IMR-90 (cell line): ENCODE measurements around the gene CA4. TPM values are rescaled to one million over a fixed set of nuclear protein-coding genes. Genes with fewer than 3 reads are reported as not detected.

Experiments used
- ATAC-seq: fragments of 200-7000 bp; cut with Tn5 transposase; 2 replicates; pipeline ENCODE4 v1.9.1; 2020; ENCODE audit warnings: low read depth, mild to moderate bottlenecking, moderate library complexity
- BruUV-seq: library from RNA; stranded (reverse); fragments of 400-500 nt; replicated peaks from 2 replicates; lab custom pipeline; 2021; lab: Mats Ljungman, UMichigan
- CTCF ChIA-PET: fragments of 300-600 bp; formaldehyde crosslinking; extraction: SDS; loops from one replicate; lab custom pipeline; 2021; ENCODE audit warnings: antibody characterized with exemption; lab: Yijun Ruan, JAX
- POLR2A ChIA-PET: fragments of 300-600 bp; sonication (Branson Sonifier 250); formaldehyde crosslinking; loops from one replicate; lab custom pipeline; 2022; ENCODE audit warnings: antibody characterized with exemption; ENCODE audit not compliant: unreplicated experiment; lab: Charles Lee
- DNase-seq: peaks from one replicate; pipeline ENCODE4 v3.0.0; 2013
- H2AFZ ChIP-seq: replicated peaks from 2 replicates; pipeline ENCODE3; 2013; ENCODE audit warnings: low read length, mild to moderate bottlenecking; ENCODE audit not compliant: poor library complexity
- H2AK5ac ChIP-seq: 2 replicates; pipeline ENCODE4 v1.6.1; 2013; ENCODE audit warnings: low read depth, low read length, inconsistent platforms
- H2AK9ac ChIP-seq: replicated peaks from 2 replicates; pipeline ENCODE3; 2013; ENCODE audit warnings: mild to moderate bottlenecking, low read depth, low read length, moderate library complexity; ENCODE audit not compliant: poor library complexity
- H2BK120ac ChIP-seq: 2 replicates; pipeline ENCODE4 v1.6.1; 2013; ENCODE audit warnings: low read depth, low read length, inconsistent platforms
- H2BK15ac ChIP-seq: 3 replicates; pipeline ENCODE4 v1.6.1; 2013; ENCODE audit warnings: low read depth, low read length, inconsistent platforms
- H2BK20ac ChIP-seq: 2 replicates; pipeline ENCODE4 v1.6.1; 2013; ENCODE audit warnings: low read depth, mild to moderate bottlenecking, inconsistent platforms, low read length, moderate library complexity
- H2BK5ac ChIP-seq: 2 replicates; pipeline ENCODE4 v1.6.1; 2013; ENCODE audit warnings: mild to moderate bottlenecking, low read depth, low read length, inconsistent platforms; ENCODE audit not compliant: poor library complexity, severe bottlenecking
- H3K14ac ChIP-seq: replicated peaks from 2 replicates; pipeline ENCODE4 v1.6.1; 2013; ENCODE audit warnings: low read depth, low read length, inconsistent platforms
- H3K18ac ChIP-seq: 2 replicates; pipeline ENCODE4 v1.6.1; 2013; ENCODE audit warnings: low read depth, low read length, control low read depth
- H3K23ac ChIP-seq: 2 replicates; pipeline ENCODE4 v1.6.1; 2013; ENCODE audit warnings: low read depth, low read length, inconsistent platforms
- H3K27ac ChIP-seq: 2 replicates; pipeline ENCODE4 v1.5.1; 2013; ENCODE audit warnings: mild to moderate bottlenecking, control low read depth, low read length; ENCODE audit not compliant: insufficient read depth
- H3K27me3 ChIP-seq: 2 replicates; pipeline ENCODE4 v1.6.1; 2013; ENCODE audit warnings: low read length; ENCODE audit not compliant: control insufficient read depth, insufficient read depth
- H3K36me3 ChIP-seq: 2 replicates; pipeline ENCODE4 v1.6.1; 2013; ENCODE audit warnings: low read length, mixed read lengths; ENCODE audit not compliant: control insufficient read depth, insufficient read depth
- H3K4ac ChIP-seq: 2 replicates; pipeline ENCODE4 v1.6.1; 2013; ENCODE audit warnings: low read depth, low read length, inconsistent platforms
- H3K4me1 ChIP-seq: 2 replicates; pipeline ENCODE4 v1.6.1; 2013; ENCODE audit warnings: low read length, mixed read lengths; ENCODE audit not compliant: control insufficient read depth, insufficient read depth
- H3K4me2 ChIP-seq: 2 replicates; pipeline ENCODE4 v1.6.1; 2013; ENCODE audit warnings: low read depth, mild to moderate bottlenecking, control low read depth, low read length, moderate library complexity
- H3K4me3 ChIP-seq: 2 replicates; pipeline ENCODE4 v1.5.1; 2013; ENCODE audit warnings: low read depth, mild to moderate bottlenecking, control low read depth, low read length, moderate library complexity; ENCODE audit not compliant: insufficient read depth
- H3K56ac ChIP-seq: 2 replicates; pipeline ENCODE4 v1.6.1; 2013; ENCODE audit warnings: low read length, inconsistent platforms; ENCODE audit not compliant: insufficient read depth; ENCODE audit errors: extremely low read depth
- H3K79me1 ChIP-seq, 2 experiments: 2 replicates each; pipeline ENCODE4 v1.6.1; 2013; ENCODE audit warnings: low read length in 2 of 2, inconsistent platforms in 1 of 2, low read depth in 1 of 2
- H3K9ac ChIP-seq: 2 replicates; pipeline ENCODE4 v1.6.1; 2013; ENCODE audit warnings: low read depth, low read length, control low read depth
- H3K9me1 ChIP-seq: 2 replicates; pipeline ENCODE4 v1.6.1; 2013; ENCODE audit warnings: low read length, inconsistent platforms; ENCODE audit not compliant: insufficient read depth
- H3K9me3 ChIP-seq: 2 replicates; pipeline ENCODE4 v1.6.1; 2013; ENCODE audit warnings: low read length; ENCODE audit not compliant: control insufficient read depth, insufficient read depth
- H4K20me1 ChIP-seq: 2 replicates; pipeline ENCODE4 v1.6.1; 2013; ENCODE audit warnings: low read length, inconsistent platforms; ENCODE audit not compliant: insufficient read depth
- H4K5ac ChIP-seq: 2 replicates; pipeline ENCODE4 v1.6.1; 2013; ENCODE audit warnings: mild to moderate bottlenecking, low read depth, low read length, control low read depth
- H4K8ac ChIP-seq, 2 experiments: 2 replicates each; pipeline ENCODE4 v1.6.1; 2013; ENCODE audit warnings: low read depth in 2 of 2, low read length in 2 of 2, control low read depth in 1 of 2, inconsistent platforms in 1 of 2
- H4K91ac ChIP-seq: 2 replicates; pipeline ENCODE4 v1.6.1; 2013; ENCODE audit warnings: low read depth, low read length, inconsistent platforms; ENCODE audit not compliant: insufficient read depth
- CEBPB ChIP-seq: IDR thresholded peaks from 2 replicates; pipeline ENCODE4 v1.6.1; 2012; ENCODE audit warnings: low read depth, low read length, improper control_type of control experiment
- RCOR1 ChIP-seq: IDR thresholded peaks from 2 replicates; pipeline ENCODE4 v1.6.1; 2012; ENCODE audit warnings: mild to moderate bottlenecking, low read length, improper control_type of control experiment; ENCODE audit not compliant: insufficient replicate concordance
- WGBS, 2 experiments: methylation state at CpG; one replicate each; pipeline versions ENCODE4 v1.1.5 to v1.1.7; 2013; ENCODE audit warnings: missing lambda C conversion rate in 2 of 2; ENCODE audit not compliant: insufficient read length in 1 of 2; ENCODE audit errors: extremely low coverage in 2 of 2; 5-methylcytosine and 5-hydroxymethylcytosine counted together
- dilution Hi-C: fragments of 300-500 bp; cut with HindIII; formaldehyde crosslinking; loops from one replicate; pipeline ENCODE4 v1.14.3; 2018; ENCODE audit warnings: low sequenced_read_pairs; ENCODE audit not compliant: unreplicated experiment
- in situ Hi-C: fragments of 300-500 bp; cut with MboI; formaldehyde crosslinking; loops from 3 replicates; pipeline ENCODE4 v1.14.3; 2019; ENCODE audit warnings: low sequenced_read_pairs, inconsistent platforms, mixed read lengths
- intact Hi-C: fragments of 100-400 bp; cut with micrococcal nuclease; formaldehyde crosslinking; loops from 2 replicates; pipeline ENCODE4 v1.10.0; 2022
- polyA plus RNA-seq, 3 experiments: library from polyadenylated mRNA; depleted of rRNA; stranded (reverse); fragments of >200 nt; gene quantifications; 2 replicates each; pipeline ENCODE4 v1.2.3, GENCODE V29; 2012; ENCODE audit warnings: low replicate concordance in 1 of 3
- total RNA-seq: library from RNA; depleted of rRNA; stranded (reverse); fragments of >200 nt; gene quantifications from 2 replicates; pipeline ENCODE4 v1.2.3, GENCODE V29; 2012

Gene CA4
- total and polyA plus RNA-seq, 2 of the 4 experiments (the other 2 are of a cell fraction) = not detected

GRCh38 chr17:60141111-60142018 is 8.4 kb upstream of the CA4 start:
- Histone ChIP-seq H3K4me2 (peak overlapping the region; percentile 1; the same call in 1 of the 2 replicates), H3K9ac (peak overlapping the region; percentile 1; the same call in 1 of the 2 replicates), H2BK5ac (no peak overlapping the region), H2AK9ac (peak overlapping the region; percentile 52), H3K23ac (0 out of 2 replicates have a peak overlapping the region, but pooled peaks have one; percentile 14), H3K27ac (peak overlapping the region; percentile 14; the same call in 1 of the 2 replicates), H4K8ac (no peak overlapping the region), H3K27me3 (peaks cover 49% of the 10 kb centered on the region), H3K9me3 (no peaks in the 10 kb centered on the region), H3K9me1 (no peaks in the 10 kb centered on the region; the same call in 1 of the 2 replicates), H4K5ac (no peak overlapping the region; the same call in 1 of the 2 replicates), H3K79me1 (no peaks in the 10 kb centered on the region), H4K91ac (peak overlapping the region; percentile 24; the same call in 1 of the 2 replicates), H2BK20ac (no peak overlapping the region), H2BK120ac (no peak overlapping the region), H3K4me3 (no peak overlapping the region), H4K20me1 (no peaks in the 10 kb centered on the region), H3K4me1 (peaks cover 11% of the 10 kb centered on the region), H2AFZ (peak overlapping the region; percentile 40), H2BK15ac (no peak overlapping the region), H3K36me3 (no peaks in the 10 kb centered on the region), H3K18ac (no peak overlapping the region), H3K14ac (no peak overlapping the region), H3K56ac (no peak overlapping the region), H3K4ac (no peak overlapping the region), H2AK5ac (no peak overlapping the region)
- in situ Hi-C loops = loop anchor here (25.0 kb wide), 2 partner anchors 271 to 496 kb away; partner anchors contain the start of gene CHCT1
- ChIA-PET CTCF (interaction anchor here (0.6 to 0.7 kb wide), 2 partner anchors 12 to 437 kb away, joined by 3 to 4 read pairs; no protein-coding TSS in a partner anchor), POLR2A (no interaction called here)
- dilution Hi-C loops = no loop called here
- intact Hi-C loops = loop anchor here (2.0 to 10.0 kb wide), 2 partner anchors 31 to 493 kb away; no protein-coding TSS in a partner anchor
- BruUV-seq = no TSS peak
- DNase-seq (peak; percentile 13), ATAC-seq (peak; percentile 12; the same call in 1 of the 2 replicates)
- TF ChIP-seq CEBPB (peak; percentile 17; the same call in 1 of the 2 replicates), RCOR1 (no peak)
- 27% methylated on average over 22 of the region's 52 CpGs; no CpG with 5 or more reads in 1 of the 2 experiments for WGBS, 2 experiments
